GM12878 (cell line): ENCODE results near the gene COG1. TPM values are rescaled to one million over a fixed set of nuclear protein-coding genes. Genes with fewer than 3 reads are reported as not detected.

Experiments used
- CBX3 ChIP-seq: fragments of 200-600 bp; sonication (generic); IDR thresholded peaks from 2 replicates; pipeline ENCODE4 v1.6.1; 2016; ENCODE audit warnings: low read depth, borderline replicate concordance
- MEF2B ChIP-seq: fragments of 450-650 bp; IDR thresholded peaks from 2 replicates; pipeline ENCODE4 v1.6.1; 2018; ENCODE audit warnings: mild to moderate bottlenecking, moderate library complexity; ENCODE audit not compliant: partially characterized antibody, poor library complexity, severe bottlenecking
- PAX5 ChIP-seq: IDR thresholded peaks from 2 replicates; pipeline ENCODE4 v1.6.1; 2011; ENCODE audit warnings: low read depth, low read length, borderline replicate concordance
- PML ChIP-seq: IDR thresholded peaks from 2 replicates; pipeline ENCODE4 v1.6.1; 2012; ENCODE audit warnings: low read length, inconsistent platforms
- RAD51 ChIP-seq: fragments of 450-650 bp; IDR thresholded peaks from 2 replicates; pipeline ENCODE4 v1.6.1; 2016; ENCODE audit warnings: moderate library complexity, mild to moderate bottlenecking, inconsistent platforms
- REST ChIP-seq: IDR thresholded peaks from 2 replicates; pipeline ENCODE4 v1.6.1; 2012; ENCODE audit warnings: mild to moderate bottlenecking, low read depth, low read length
- RFX5 ChIP-seq: IDR thresholded peaks from 2 replicates; pipeline ENCODE4 v1.6.1; 2011; ENCODE audit warnings: low read depth, low read length, improper control_type of control experiment
- SMAD1 ChIP-seq: fragments of 450-650 bp; IDR thresholded peaks from 2 replicates; pipeline ENCODE4 v1.6.1; 2018; ENCODE audit warnings: mild to moderate bottlenecking, low read depth; ENCODE audit not compliant: partially characterized antibody
- TCF3 ChIP-seq: IDR thresholded peaks from 2 replicates; pipeline ENCODE4 v1.6.1; 2012; ENCODE audit warnings: low read depth, mild to moderate bottlenecking, low read length, borderline replicate concordance; ENCODE audit not compliant: insufficient read depth
- polyA plus RNA-seq, 11 experiments: library from polyadenylated mRNA; depleted of rRNA in 4 of 11; unstranded in 6 of 11; stranded (reverse) in 5 of 11; fragments of >200 nt; fragmentation: Nextera tagmentation in 4 of 11; fragmentation: Illumina TruSeq in 1 of 11; extraction: Ambion mirVana in 4 of 11; extraction: Trizol in 1 of 11; gene quantifications; 1 replicate in 1 of 11; 2 replicates in 10 of 11; pipeline versions ENCODE4 v1.2.1 to v1.2.3, GENCODE V29; 2011 to 2016; ENCODE audit warnings: inconsistent platforms in 2 of 11, missing spikeins in 2 of 11, low read depth in 1 of 11
- total RNA-seq, 4 experiments: library from RNA; depleted of rRNA in 3 of 4; stranded (reverse); fragments of >200 nt in 3 of 4; fragmentation: Illumina TruSeq in 1 of 4; extraction: Trizol in 1 of 4; gene quantifications; 2 replicates each; pipeline versions ENCODE4 v1.2.1 to v1.2.3, GENCODE V29; 2013 to 2021
- TF ChIP-seq, protein P1 (sequence below): fragments of 450-650 bp; IDR thresholded peaks from 2 replicates; pipeline ENCODE4 v1.6.1; 2017; ENCODE audit warnings: low read depth, mild to moderate bottlenecking, moderate library complexity

COG1 gene
- total and polyA plus RNA-seq, 10 of the 15 experiments (the other 5 are each of a cell fraction or from before 2014, with no cell fraction given) = 10.5 to 24.1 (median 18.1) TPM

DNA sequence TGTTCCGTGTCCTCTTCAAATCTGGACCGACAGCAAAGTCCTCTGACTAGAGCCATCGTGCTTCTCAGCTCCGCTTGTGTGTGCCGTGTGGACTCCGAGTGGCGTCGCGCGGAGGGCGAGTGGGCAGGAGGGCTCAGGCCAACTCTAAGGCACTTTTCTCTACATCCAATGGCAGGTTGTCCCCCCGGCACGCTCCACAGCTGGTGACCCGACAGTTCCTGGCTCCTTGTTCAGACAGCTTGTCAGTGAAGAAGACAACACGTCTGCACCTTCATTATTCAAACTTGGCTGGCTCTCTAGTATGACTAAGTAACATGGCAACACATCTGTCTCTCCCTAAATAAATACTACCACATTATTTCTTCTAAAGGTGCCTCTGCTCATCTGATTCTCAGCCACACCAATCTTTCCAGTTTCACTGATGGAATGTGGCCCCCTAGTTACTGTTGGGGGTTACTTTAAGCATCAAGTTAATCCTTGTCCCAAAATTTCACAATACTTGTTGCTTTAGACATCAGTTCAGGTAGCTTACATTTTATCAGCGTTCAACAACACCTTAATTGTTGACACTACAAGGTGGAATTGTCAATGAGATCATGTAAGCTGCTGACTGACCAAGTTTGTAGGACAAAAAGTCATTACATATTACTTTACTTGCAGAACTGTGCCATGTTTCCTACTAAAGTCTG, 15.4 kb downstream of the COG1 start (continued):
- TF ChIP-seq REST = no peak
- no peak for TF ChIP-seq RAD51
- TF ChIP-seq MEF2B = no peak
- no peak for TF ChIP-seq PML
- TF ChIP-seq RFX5 = no peak
- TF ChIP-seq SMAD1 = no peak
- no peak for TF ChIP-seq PAX5
- no peak for TF ChIP-seq CBX3
- TF ChIP-seq, protein P1, sequence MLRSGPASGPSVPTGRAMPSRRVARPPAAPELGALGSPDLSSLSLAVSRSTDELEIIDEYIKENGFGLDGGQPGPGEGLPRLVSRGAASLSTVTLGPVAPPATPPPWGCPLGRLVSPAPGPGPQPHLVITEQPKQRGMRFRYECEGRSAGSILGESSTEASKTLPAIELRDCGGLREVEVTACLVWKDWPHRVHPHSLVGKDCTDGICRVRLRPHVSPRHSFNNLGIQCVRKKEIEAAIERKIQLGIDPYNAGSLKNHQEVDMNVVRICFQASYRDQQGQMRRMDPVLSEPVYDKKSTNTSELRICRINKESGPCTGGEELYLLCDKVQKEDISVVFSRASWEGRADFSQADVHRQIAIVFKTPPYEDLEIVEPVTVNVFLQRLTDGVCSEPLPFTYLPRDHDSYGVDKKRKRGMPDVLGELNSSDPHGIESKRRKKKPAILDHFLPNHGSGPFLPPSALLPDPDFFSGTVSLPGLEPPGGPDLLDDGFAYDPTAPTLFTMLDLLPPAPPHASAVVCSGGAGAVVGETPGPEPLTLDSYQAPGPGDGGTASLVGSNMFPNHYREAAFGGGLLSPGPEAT = no peak
- no peak for TF ChIP-seq TCF3
